ENCODE results near the gene DDR2.

DDR2 gene

DNA sequence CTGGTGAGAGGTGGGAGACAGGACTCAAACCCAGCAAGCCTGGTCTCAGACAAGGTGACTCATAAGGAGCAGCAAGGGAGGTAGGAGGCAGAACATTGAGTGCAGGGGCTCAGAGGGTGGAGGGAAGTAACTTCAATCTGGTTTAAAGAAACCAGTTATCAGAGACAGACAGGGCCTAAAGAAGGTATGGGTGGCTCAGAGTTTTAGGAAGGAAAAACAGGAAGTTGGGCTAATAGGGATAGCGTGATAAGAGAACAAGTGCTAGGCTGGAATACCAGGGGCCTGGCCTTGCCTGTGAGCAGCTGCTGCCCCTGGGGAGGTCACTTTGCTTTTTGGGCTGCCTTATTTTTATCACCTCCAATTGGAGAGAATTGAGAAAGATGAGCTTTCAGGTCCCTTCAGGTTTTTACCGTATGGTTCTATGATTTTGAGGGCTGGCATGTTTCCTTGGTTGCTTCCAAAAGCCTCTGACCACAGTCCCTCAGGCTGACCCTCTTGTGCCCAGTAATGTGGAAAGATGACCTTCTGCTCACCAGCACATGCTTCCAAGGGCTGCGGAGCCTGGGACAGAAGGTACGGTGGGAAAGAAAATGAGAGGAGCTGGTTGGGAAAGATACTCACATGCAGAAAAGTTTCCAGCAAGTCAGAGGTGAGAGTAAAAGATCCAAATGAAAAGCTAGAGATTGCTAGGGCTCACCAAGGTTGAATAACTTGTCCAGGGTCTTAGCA is 77.0 kb downstream of the DDR2 start:
- Histone ChIP-seq H3K36me3 (no peaks in the 10 kb centered on the region), H3K27me3 (no peaks in the 10 kb centered on the region), H3K9me3 (no peaks in the 10 kb centered on the region), H3K4me1 (ENCODE audit: control insufficient read depth in 1 of 2, insufficient read depth in 1 of 2, low read depth in 1 of 2, low read length in 1 of 2) (no peaks in the 10 kb centered on the region), H3K4me3 (ENCODE audit: low read depth in 1 of 2, low read length in 1 of 2) (no peak overlapping the region), H3K27ac (no peak overlapping the region)
- TF ChIP-seq, protein P1, sequence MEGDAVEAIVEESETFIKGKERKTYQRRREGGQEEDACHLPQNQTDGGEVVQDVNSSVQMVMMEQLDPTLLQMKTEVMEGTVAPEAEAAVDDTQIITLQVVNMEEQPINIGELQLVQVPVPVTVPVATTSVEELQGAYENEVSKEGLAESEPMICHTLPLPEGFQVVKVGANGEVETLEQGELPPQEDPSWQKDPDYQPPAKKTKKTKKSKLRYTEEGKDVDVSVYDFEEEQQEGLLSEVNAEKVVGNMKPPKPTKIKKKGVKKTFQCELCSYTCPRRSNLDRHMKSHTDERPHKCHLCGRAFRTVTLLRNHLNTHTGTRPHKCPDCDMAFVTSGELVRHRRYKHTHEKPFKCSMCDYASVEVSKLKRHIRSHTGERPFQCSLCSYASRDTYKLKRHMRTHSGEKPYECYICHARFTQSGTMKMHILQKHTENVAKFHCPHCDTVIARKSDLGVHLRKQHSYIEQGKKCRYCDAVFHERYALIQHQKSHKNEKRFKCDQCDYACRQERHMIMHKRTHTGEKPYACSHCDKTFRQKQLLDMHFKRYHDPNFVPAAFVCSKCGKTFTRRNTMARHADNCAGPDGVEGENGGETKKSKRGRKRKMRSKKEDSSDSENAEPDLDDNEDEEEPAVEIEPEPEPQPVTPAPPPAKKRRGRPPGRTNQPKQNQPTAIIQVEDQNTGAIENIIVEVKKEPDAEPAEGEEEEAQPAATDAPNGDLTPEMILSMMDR (IDR thresholded peaks at IDR 0.05), result no peak

DNA sequence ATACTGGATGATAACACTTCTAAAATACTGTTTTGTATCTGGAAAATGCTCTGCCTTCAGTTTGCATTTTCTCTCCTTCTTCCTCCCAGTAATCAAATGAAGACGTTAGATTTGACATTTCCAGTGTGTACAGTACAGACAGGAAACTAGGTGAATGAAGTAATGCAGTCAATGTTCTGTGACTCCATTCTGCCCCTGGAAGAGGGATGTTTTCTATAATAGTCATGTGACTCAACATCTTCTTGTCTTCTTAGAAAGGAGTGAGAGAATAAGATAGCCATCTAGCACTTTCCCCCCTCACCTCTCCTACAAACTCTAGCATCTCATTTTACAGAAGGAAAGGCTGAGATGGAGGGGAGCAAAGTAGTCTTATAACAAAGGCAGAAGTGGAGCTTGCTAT is 77.6 kb downstream of the DDR2 start:
- Histone ChIP-seq H3K9me3 (no peaks in the 10 kb centered on the region), H3K27ac (no peak overlapping the region), H3K27me3 (no peaks in the 10 kb centered on the region), H3K4me3 (ENCODE audit: low read depth in 1 of 2, low read length in 1 of 2) (no peak overlapping the region), H3K36me3 (no peaks in the 10 kb centered on the region), H3K4me1 (ENCODE audit: control insufficient read depth in 1 of 2, insufficient read depth in 1 of 2, low read depth in 1 of 2, low read length in 1 of 2) (no peaks in the 10 kb centered on the region)
- TF ChIP-seq, protein P1 (IDR thresholded peaks at IDR 0.05), result no peak

DNA sequence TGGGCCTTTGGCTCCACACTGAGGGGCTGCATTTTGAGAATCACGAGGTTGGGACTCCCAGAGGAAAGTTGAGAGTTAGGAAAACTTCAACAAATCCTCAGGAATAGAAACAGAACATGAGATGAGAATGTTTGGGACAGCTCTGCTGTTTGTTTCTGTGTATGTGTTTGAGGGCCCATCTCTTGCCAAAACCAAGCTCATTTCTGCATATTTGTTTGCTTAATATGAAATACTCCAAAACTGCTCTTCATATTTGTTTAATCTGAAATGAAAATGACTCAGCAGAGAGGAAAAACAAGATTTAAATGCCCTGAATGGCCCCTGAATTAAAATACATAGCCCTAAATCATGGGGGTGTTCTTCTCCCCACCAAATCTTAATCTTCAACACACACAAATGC is 78.1 kb downstream of the DDR2 start:
- H3K4me1 ChIP-seq (ENCODE audit: control insufficient read depth in 1 of 2, insufficient read depth in 1 of 2, low read depth in 1 of 2, low read length in 1 of 2), result no peaks in the 10 kb centered on the region
- TF ChIP-seq, protein P1 (IDR thresholded peaks at IDR 0.05), result no peak
- H3K4me3 ChIP-seq (ENCODE audit: low read depth in 1 of 2, low read length in 1 of 2), result no peak overlapping the region
- no peaks in the 10 kb centered on the region for H3K9me3 ChIP-seq
- H3K36me3 ChIP-seq, result no peaks in the 10 kb centered on the region
- H3K27ac ChIP-seq, result no peak overlapping the region
- no peaks in the 10 kb centered on the region for H3K27me3 ChIP-seq

DNA sequence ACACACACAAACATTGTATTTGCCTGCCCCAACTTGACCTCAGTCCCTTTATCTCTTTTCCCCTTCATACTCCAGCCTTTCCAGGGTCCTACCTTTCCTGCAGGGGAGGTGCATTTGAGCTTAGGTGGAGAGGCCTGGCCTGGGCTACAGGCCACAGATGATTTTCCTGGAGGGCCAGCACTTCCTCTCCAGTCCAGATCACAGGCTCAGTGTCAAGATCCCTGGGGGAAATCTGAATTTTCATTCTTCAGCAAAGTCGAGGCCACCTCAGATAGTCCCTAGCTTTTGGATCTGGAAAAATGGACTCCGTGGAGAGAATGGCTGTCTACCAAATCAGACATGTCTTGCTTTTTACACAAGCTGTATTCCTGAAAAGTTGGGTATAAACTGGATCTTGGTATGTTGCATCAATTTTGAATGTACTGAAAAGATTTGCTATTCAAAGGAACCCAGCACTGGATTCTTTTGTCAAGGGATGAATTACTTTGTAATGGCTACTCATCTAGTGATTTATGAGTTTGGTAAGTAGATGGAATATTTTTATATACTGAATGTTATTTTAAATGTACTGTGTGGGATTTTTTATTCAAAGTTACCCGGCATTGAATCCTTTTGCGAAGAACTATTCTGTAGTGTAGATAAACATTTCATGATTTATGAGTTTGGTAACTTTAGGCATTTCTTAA is 78.7 kb downstream of the DDR2 start:
- H3K9me3 ChIP-seq, result no peaks in the 10 kb centered on the region
- no peaks in the 10 kb centered on the region for H3K4me1 ChIP-seq (ENCODE audit: control insufficient read depth in 1 of 2, insufficient read depth in 1 of 2, low read depth in 1 of 2, low read length in 1 of 2)
- TF ChIP-seq, protein P1 (IDR thresholded peaks at IDR 0.05), result no peak
- no peaks in the 10 kb centered on the region for H3K36me3 ChIP-seq
- H3K27ac ChIP-seq, result no peak overlapping the region
- H3K4me3 ChIP-seq (ENCODE audit: low read depth in 1 of 2, low read length in 1 of 2), result no peak overlapping the region
- no peaks in the 10 kb centered on the region for H3K27me3 ChIP-seq

DNA sequence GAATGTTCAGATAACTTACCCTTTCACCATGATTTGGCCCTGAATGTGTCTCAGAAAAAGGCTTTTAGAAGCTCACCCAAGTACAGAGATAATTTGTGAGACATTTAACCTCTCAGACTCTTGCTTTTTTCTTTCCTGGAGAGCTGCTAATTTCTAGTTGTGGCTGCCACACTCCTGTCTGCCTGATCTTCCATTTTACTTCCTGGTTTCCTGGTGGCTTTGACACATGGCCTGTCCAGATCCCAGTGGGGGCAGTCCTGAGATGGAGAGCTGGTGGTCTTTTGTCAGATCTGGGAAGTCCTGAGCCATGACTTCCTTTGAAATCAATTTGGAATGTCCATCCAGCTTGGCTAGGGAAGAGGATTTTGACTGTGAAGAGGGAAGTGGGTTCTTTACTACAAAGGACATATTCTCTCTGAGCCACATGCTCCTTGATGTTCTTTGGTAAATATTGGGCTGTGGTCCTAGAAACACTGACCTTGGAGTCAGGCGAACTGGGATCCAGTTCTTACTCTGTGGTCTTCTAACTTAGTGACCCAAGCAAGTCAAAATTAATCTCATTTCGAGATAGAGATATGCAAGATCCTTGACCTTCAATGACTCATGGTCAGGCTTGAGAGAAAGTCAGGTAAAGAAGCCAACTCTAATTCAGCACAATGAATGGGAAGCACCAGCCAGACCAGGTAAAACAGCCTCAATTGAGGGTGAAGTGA is 80.2 kb downstream of the DDR2 start:
- no peaks in the 10 kb centered on the region for H3K4me1 ChIP-seq (ENCODE audit: control insufficient read depth in 1 of 2, insufficient read depth in 1 of 2, low read depth in 1 of 2, low read length in 1 of 2)

More for the DNA sequence above, 80.2 kb downstream of the DDR2 start:
- Histone ChIP-seq H3K36me3 (no peaks in the 10 kb centered on the region), H3K27me3 (no peaks in the 10 kb centered on the region), H3K4me3 (ENCODE audit: low read depth in 1 of 2, low read length in 1 of 2) (no peak overlapping the region), H3K9me3 (no peaks in the 10 kb centered on the region), H3K27ac (no peak overlapping the region)
- TF ChIP-seq, protein P1 (IDR thresholded peaks at IDR 0.05), result no peak

Measured in neutrophil (primary cell).